ENCODE measurements around the gene TCEA2.

Gene TCEA2

GRCh38 chr20:64065062-64065973 lies 2.3 kb downstream of the TCEA2 start:
- peaks cover 2% of the 10 kb centered on the region; the same call in 1 of the 2 replicates for H3K27me3 ChIP-seq (replicated peaks; ENCODE audit: insufficient read depth, low read length)
- H3K9ac ChIP-seq (ENCODE audit: low read length): peak overlapping the region; percentile 49; the same call in 1 of the 2 replicates
- no peak overlapping the region for H3K4me3 ChIP-seq (ENCODE audit: low read length)

GRCh38 chr20:64065974-64066343 lies 3.0 kb downstream of the TCEA2 start:
- H3K27me3 ChIP-seq (replicated peaks; ENCODE audit: insufficient read depth, low read length): no peaks in the 10 kb centered on the region
- H3K27ac ChIP-seq (ENCODE audit: low read length): peak overlapping the region; percentile 84; the same call in 1 of the 2 replicates
- TF ChIP-seq CTCF (IDR thresholded peaks at IDR 0.05; ENCODE audit: low read length) (no peak), EZH2 (optimal IDR thresholded peaks at IDR 0.05; ENCODE audit: low read depth, low read length) (no peak), EZH2phosphoT487 (IDR thresholded peaks at IDR 0.05; ENCODE audit: low read length) (no peak)
- peaks cover 38% of the 10 kb centered on the region for H3K4me1 ChIP-seq (ENCODE audit: low read length)
- H3K9me3 ChIP-seq (replicated peaks; ENCODE audit: insufficient read depth, low read length): no peaks in the 10 kb centered on the region
- H3K79me2 ChIP-seq (ENCODE audit: low read length): no peaks in the 10 kb centered on the region
- H3F3A ChIP-seq (ENCODE audit: insufficient read depth, low read length): peaks cover 11% of the 10 kb centered on the region
- DNase-seq: peak; percentile 95
- peak overlapping the region; percentile 77 for H3K4me2 ChIP-seq (ENCODE audit: low read depth, low read length)
- no peaks in the 10 kb centered on the region for H3K9me2 ChIP-seq (replicated peaks; ENCODE audit: insufficient read depth, low read length)
- no peak overlapping the region for H2AFZ ChIP-seq (ENCODE audit: low read length)
- H3K4me3 ChIP-seq (ENCODE audit: low read length): peak overlapping the region; percentile 16; the same call in 1 of the 2 replicates
- H3K9ac ChIP-seq (ENCODE audit: low read length): peak overlapping the region; percentile 49; the same call in 1 of the 2 replicates
- no peaks in the 10 kb centered on the region for H4K20me1 ChIP-seq (ENCODE audit: insufficient read depth, low read length)
- no peaks in the 10 kb centered on the region for H3K36me3 ChIP-seq (replicated peaks; ENCODE audit: insufficient read depth, low read length)

More at GRCh38 chr20:64065062-64065973, 2.3 kb downstream of the TCEA2 start:
- TF ChIP-seq EZH2 (optimal IDR thresholded peaks at IDR 0.05; ENCODE audit: low read depth, low read length): no peak
- no peak for TF ChIP-seq CTCF (IDR thresholded peaks at IDR 0.05; ENCODE audit: low read length)
- TF ChIP-seq EZH2phosphoT487 (IDR thresholded peaks at IDR 0.05; ENCODE audit: low read length): no peak
- Histone ChIP-seq H3K9me3 (replicated peaks; ENCODE audit: insufficient read depth, low read length) (no peaks in the 10 kb centered on the region), H3K9me2 (replicated peaks; ENCODE audit: insufficient read depth, low read length) (no peaks in the 10 kb centered on the region), H3K36me3 (replicated peaks; ENCODE audit: insufficient read depth, low read length) (no peaks in the 10 kb centered on the region), H4K20me1 (ENCODE audit: insufficient read depth, low read length) (no peaks in the 10 kb centered on the region), H3K4me1 (ENCODE audit: low read length) (peaks cover 38% of the 10 kb centered on the region), H3K27ac (ENCODE audit: low read length) (peak overlapping the region; percentile 84), H3K79me2 (ENCODE audit: low read length) (no peaks in the 10 kb centered on the region), H2AFZ (ENCODE audit: low read length) (no peak overlapping the region), H3K4me2 (ENCODE audit: low read depth, low read length) (peak overlapping the region; percentile 77; the same call in 1 of the 2 replicates), H3F3A (ENCODE audit: insufficient read depth, low read length) (peaks cover 11% of the 10 kb centered on the region)
- peak; percentile 56 for DNase-seq

- no peaks in the 10 kb centered on the region for H3K36me3 ChIP-seq (replicated peaks; ENCODE audit: insufficient read depth, low read length)
- no peak overlapping the region for H3K27ac ChIP-seq (ENCODE audit: low read length)
- H3K4me2 ChIP-seq (ENCODE audit: low read depth, low read length): peak overlapping the region; percentile 77
- H3K9ac ChIP-seq (ENCODE audit: low read length): no peak overlapping the region
- H3K4me3 ChIP-seq (ENCODE audit: low read length): no peak overlapping the region
- no peaks in the 10 kb centered on the region for H3K9me3 ChIP-seq (replicated peaks; ENCODE audit: insufficient read depth, low read length)
- H3K79me2 ChIP-seq (ENCODE audit: low read length): no peaks in the 10 kb centered on the region
- H3K4me1 ChIP-seq (ENCODE audit: low read length): peaks cover 37% of the 10 kb centered on the region
- H3K27me3 ChIP-seq (replicated peaks; ENCODE audit: insufficient read depth, low read length): no peaks in the 10 kb centered on the region
- H4K20me1 ChIP-seq (ENCODE audit: insufficient read depth, low read length): no peaks in the 10 kb centered on the region
- H3K9me2 ChIP-seq (replicated peaks; ENCODE audit: insufficient read depth, low read length): no peaks in the 10 kb centered on the region
- DNase-seq: no peak
- TF ChIP-seq EZH2 (optimal IDR thresholded peaks at IDR 0.05; ENCODE audit: low read depth, low read length) (no peak), CTCF (IDR thresholded peaks at IDR 0.05; ENCODE audit: low read length) (no peak), EZH2phosphoT487 (IDR thresholded peaks at IDR 0.05; ENCODE audit: low read length) (no peak)
- H2AFZ ChIP-seq (ENCODE audit: low read length): no peak overlapping the region
- peaks cover 11% of the 10 kb centered on the region for H3F3A ChIP-seq (ENCODE audit: insufficient read depth, low read length)
Observed at GRCh38 chr20:64067005-64067632, 4.1 kb downstream of the TCEA2 start.

All from MM.1S (cell line).